Activated CD4-positive, alpha-beta T cell treated with anti-CD3 and anti-CD28 coated beads, Interleukin-2, amount 10 ng/mL, durations not matched to agents 7 days and 5 days (primary cell): Measurements from ENCODE around the gene PBX1. TPM values are rescaled to one million over a fixed set of nuclear protein-coding genes. Genes with fewer than 3 reads are reported as not detected.
"Not testable (repeated sequence)": the region's sequence is repeated elsewhere in the genome, so short reads cannot be mapped to it uniquely, and the experiment has no call there.

Source experiments
- CTCF ChIA-PET: fragments of 350-600 bp; sonication (Branson Sonifier 250); formaldehyde crosslinking; loops from one replicate; lab custom pipeline; 2021; ENCODE audit warnings: antibody characterized with exemption; lab: Charles Lee
- POLR2A ChIA-PET: fragments of 350-600 bp; sonication (Branson Sonifier 250); formaldehyde crosslinking; loops from one replicate; lab custom pipeline; 2021; ENCODE audit warnings: antibody characterized with exemption; lab: Charles Lee
- DNase-seq: peaks from one replicate; pipeline ENCODE4 v3.0.0-alpha.2; 2020
- H3K27ac Mint-ChIP-seq: one replicate; pipeline ENCODE4 v1.8.0; 2021; ENCODE audit warnings: mild to moderate bottlenecking, moderate library complexity, mixed read lengths
- H3K27me3 Mint-ChIP-seq: one replicate; pipeline ENCODE4 v1.8.0; 2021; ENCODE audit warnings: mixed read lengths
- H3K36me3 Mint-ChIP-seq: one replicate; pipeline ENCODE4 v1.8.0; 2021; ENCODE audit warnings: low read depth, mixed read lengths
- H3K4me1 Mint-ChIP-seq: one replicate; pipeline ENCODE4 v1.8.0; 2021; ENCODE audit warnings: mixed read lengths
- H3K4me3 Mint-ChIP-seq: one replicate; pipeline ENCODE4 v1.8.0; 2021; ENCODE audit warnings: mild to moderate bottlenecking, moderate library complexity, mixed read lengths
- H3K9me3 Mint-ChIP-seq: one replicate; pipeline ENCODE4 v1.8.0; 2021; ENCODE audit warnings: mixed read lengths
- total RNA-seq, 2 experiments: library from RNA; stranded (reverse); gene quantifications; one replicate each; pipeline ENCODE4 v1.2.3, GENCODE V29; 2021

Gene PBX1
- total RNA-seq, 2 experiments from 2014 or later, result 0.12 to 0.15 TPM

GRCh38 chr1:164649146-164649545 lies 90.2 kb downstream of the PBX1 start:
- Mint-ChIP-seq H3K27ac (no peak overlapping the region), H3K4me3 (no peak overlapping the region), H3K4me1 (peaks cover 6% of the 10 kb centered on the region), H3K9me3 (peaks cover 2% of the 10 kb centered on the region), H3K36me3 (no peaks in the 10 kb centered on the region), H3K27me3 (no peaks in the 10 kb centered on the region)
- DNase-seq, result no peak
- ChIA-PET CTCF (no interaction called here), POLR2A (no interaction called here)

GRCh38 chr1:164650531-164650930 lies 91.5 kb downstream of the PBX1 start:
- CTCF ChIA-PET, result no interaction called here
- H3K36me3 Mint-ChIP-seq, result no peaks in the 10 kb centered on the region
- no peak for DNase-seq
- H3K27ac Mint-ChIP-seq, result no peak overlapping the region
- H3K9me3 Mint-ChIP-seq, result peaks cover 6% of the 10 kb centered on the region
- H3K4me1 Mint-ChIP-seq, result peaks cover 6% of the 10 kb centered on the region
- POLR2A ChIA-PET, result no interaction called here
- H3K27me3 Mint-ChIP-seq, result no peaks in the 10 kb centered on the region
- no peak overlapping the region for H3K4me3 Mint-ChIP-seq

- no peak overlapping the region for H3K4me3 Mint-ChIP-seq
- H3K27me3 Mint-ChIP-seq, result no peaks in the 10 kb centered on the region
- H3K9me3 Mint-ChIP-seq, result peaks cover 6% of the 10 kb centered on the region
- ChIA-PET CTCF (no interaction called here), POLR2A (no interaction called here)
- peak overlapping the region; percentile 26 for H3K27ac Mint-ChIP-seq
- H3K36me3 Mint-ChIP-seq, result no peaks in the 10 kb centered on the region
- no peak for DNase-seq
- H3K4me1 Mint-ChIP-seq, result peaks cover 6% of the 10 kb centered on the region
Measured at GRCh38 chr1:164651351-164651951, 92.5 kb downstream of the PBX1 start.

- H3K27me3 Mint-ChIP-seq, H3K4me1 Mint-ChIP-seq, H3K36me3 Mint-ChIP-seq, H3K4me3 Mint-ChIP-seq, DNase-seq, H3K27ac Mint-ChIP-seq, POLR2A ChIA-PET, H3K9me3 Mint-ChIP-seq: not testable (repeated sequence)
- CTCF ChIA-PET, result interaction anchor here (0.6 kb wide), 1 partner anchor 1739 kb away, joined by 4 read pairs; no protein-coding TSS in a partner anchor
Measured at GRCh38 chr1:164652969-164653368, 94.0 kb downstream of the PBX1 start.

- Mint-ChIP-seq H3K27ac (no peak overlapping the region), H3K4me1 (peaks cover 6% of the 10 kb centered on the region), H3K36me3 (no peaks in the 10 kb centered on the region), H3K4me3 (no peak overlapping the region), H3K27me3 (no peaks in the 10 kb centered on the region), H3K9me3 (peaks cover 6% of the 10 kb centered on the region)
- POLR2A ChIA-PET, result interaction anchor here (0.5 kb wide), 1 partner anchor 688 kb away, joined by 3 read pairs; no protein-coding TSS in a partner anchor
- CTCF ChIA-PET, result no interaction called here
- no peak for DNase-seq
Measured at GRCh38 chr1:164653705-164654104, 94.7 kb downstream of the PBX1 start.

- H3K27me3 Mint-ChIP-seq, result peaks cover 3% of the 10 kb centered on the region
- H3K4me3 Mint-ChIP-seq, result no peak overlapping the region
- POLR2A ChIA-PET, result no interaction called here
- CTCF ChIA-PET, result no interaction called here
- H3K9me3 Mint-ChIP-seq, result peaks cover 6% of the 10 kb centered on the region
- H3K27ac Mint-ChIP-seq, result no peak overlapping the region
- peaks cover 6% of the 10 kb centered on the region for H3K4me1 Mint-ChIP-seq
- no peaks in the 10 kb centered on the region for H3K36me3 Mint-ChIP-seq
- no peak for DNase-seq
Measured at GRCh38 chr1:164654200-164654599, 95.2 kb downstream of the PBX1 start.

- H3K36me3 Mint-ChIP-seq, result no peaks in the 10 kb centered on the region
- ChIA-PET CTCF (no interaction called here), POLR2A (no interaction called here)
- peaks cover 3% of the 10 kb centered on the region for H3K27me3 Mint-ChIP-seq
- no peak overlapping the region for H3K4me3 Mint-ChIP-seq
- peaks cover 14% of the 10 kb centered on the region for H3K4me1 Mint-ChIP-seq
- H3K9me3 Mint-ChIP-seq, result peaks cover 4% of the 10 kb centered on the region
- H3K27ac Mint-ChIP-seq, result no peak overlapping the region
- no peak for DNase-seq
Measured at GRCh38 chr1:164658864-164659263, 99.9 kb downstream of the PBX1 start.

- POLR2A ChIA-PET, result interaction anchor here (0.6 kb wide), 1 partner anchor 41 kb away, joined by 3 read pairs; no protein-coding TSS in a partner anchor
- Mint-ChIP-seq H3K27me3 (peaks cover 3% of the 10 kb centered on the region), H3K4me1 (peaks cover 14% of the 10 kb centered on the region), H3K36me3 (no peaks in the 10 kb centered on the region), H3K27ac (no peak overlapping the region), H3K9me3 (no peaks in the 10 kb centered on the region), H3K4me3 (no peak overlapping the region)
- CTCF ChIA-PET, result interaction anchor here (0.8 kb wide), 1 partner anchor 52 kb away, joined by 3 read pairs; no protein-coding TSS in a partner anchor
- no peak for DNase-seq
Measured at GRCh38 chr1:164659621-164660411, 100.8 kb downstream of the PBX1 start.

- Mint-ChIP-seq H3K4me1 (peaks cover 14% of the 10 kb centered on the region), H3K27ac (no peak overlapping the region), H3K4me3 (no peak overlapping the region), H3K9me3 (no peaks in the 10 kb centered on the region), H3K36me3 (no peaks in the 10 kb centered on the region), H3K27me3 (peaks cover 3% of the 10 kb centered on the region)
- ChIA-PET CTCF (interaction anchor here (0.8 kb wide), 1 partner anchor 52 kb away, joined by 3 read pairs; no protein-coding TSS in a partner anchor), POLR2A (no interaction called here)
- peak; percentile 54 for DNase-seq
Measured at GRCh38 chr1:164660412-164660772, 101.4 kb downstream of the PBX1 start.

GRCh38 chr1:164660775-164661174 lies 101.8 kb downstream of the PBX1 start:
- Mint-ChIP-seq H3K27me3 (peaks cover 3% of the 10 kb centered on the region), H3K9me3 (no peaks in the 10 kb centered on the region), H3K36me3 (no peaks in the 10 kb centered on the region), H3K4me3 (no peak overlapping the region), H3K27ac (peak overlapping the region; percentile 6), H3K4me1 (peaks cover 14% of the 10 kb centered on the region)
- ChIA-PET CTCF (no interaction called here), POLR2A (no interaction called here)
- peak; percentile 8 for DNase-seq

- peaks cover 14% of the 10 kb centered on the region for H3K4me1 Mint-ChIP-seq
- CTCF ChIA-PET, result no interaction called here
- POLR2A ChIA-PET, result no interaction called here
- peaks cover 3% of the 10 kb centered on the region for H3K27me3 Mint-ChIP-seq
- H3K36me3 Mint-ChIP-seq, result no peaks in the 10 kb centered on the region
- DNase-seq, result no peak
- H3K27ac Mint-ChIP-seq, result no peak overlapping the region
- H3K4me3 Mint-ChIP-seq, result no peak overlapping the region
- no peaks in the 10 kb centered on the region for H3K9me3 Mint-ChIP-seq
Measured at GRCh38 chr1:164662462-164662861, 103.5 kb downstream of the PBX1 start.

- peaks cover 14% of the 10 kb centered on the region for H3K4me1 Mint-ChIP-seq
- ChIA-PET POLR2A (no interaction called here), CTCF (no interaction called here)
- H3K4me3 Mint-ChIP-seq, result no peak overlapping the region
- no peak for DNase-seq
- no peaks in the 10 kb centered on the region for H3K36me3 Mint-ChIP-seq
- H3K9me3 Mint-ChIP-seq, result no peaks in the 10 kb centered on the region
- no peak overlapping the region for H3K27ac Mint-ChIP-seq
- H3K27me3 Mint-ChIP-seq, result peaks cover 3% of the 10 kb centered on the region
Measured at GRCh38 chr1:164662955-164663354, 104.0 kb downstream of the PBX1 start.

- POLR2A ChIA-PET, result no interaction called here
- no peak for DNase-seq
- no peak overlapping the region for H3K27ac Mint-ChIP-seq
- H3K9me3 Mint-ChIP-seq, result peaks cover 2% of the 10 kb centered on the region
- CTCF ChIA-PET, result no interaction called here
- no peak overlapping the region for H3K4me3 Mint-ChIP-seq
- H3K36me3 Mint-ChIP-seq, result no peaks in the 10 kb centered on the region
- H3K4me1 Mint-ChIP-seq, result peaks cover 14% of the 10 kb centered on the region
- H3K27me3 Mint-ChIP-seq, result no peaks in the 10 kb centered on the region
Measured at GRCh38 chr1:164664127-164664526, 105.1 kb downstream of the PBX1 start.
